Measurements from ENCODE around the gene IFNAR1.

The IFNAR1 gene

DNA sequence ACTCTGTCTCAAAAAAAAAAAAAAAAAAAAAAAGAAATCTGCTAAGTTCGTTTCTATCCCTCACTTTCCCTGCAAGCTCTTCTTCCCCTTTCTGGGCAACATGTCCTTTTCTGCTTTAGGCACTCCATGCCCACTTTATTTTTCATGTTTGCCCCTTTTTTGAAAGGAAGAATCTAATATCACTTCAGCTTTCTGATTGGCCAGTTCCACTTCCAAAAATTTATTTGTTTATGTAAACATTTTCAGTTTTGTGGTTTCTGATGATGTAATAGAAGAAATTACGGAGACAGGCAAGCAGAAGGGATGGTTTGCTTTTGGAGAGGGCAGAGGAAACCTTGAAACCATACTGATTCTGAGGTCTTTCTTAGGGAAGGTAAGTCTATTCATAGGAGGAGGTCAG is 15.1 kb downstream of the IFNAR1 start:
- peaks cover 0 to 9% of the 10 kb centered on the region in 2 donors for H3K9me3 ChIP-seq (replicated peaks in 1 of 2; ENCODE audit: control insufficient read depth in 2 of 2, insufficient read depth in 1 of 2, low read depth in 1 of 2, low read length in 2 of 2)
- H3K4me2 ChIP-seq (ENCODE audit: insufficient read depth, low read length, poor library complexity, severe bottlenecking): no peak overlapping the region
- H3K9ac ChIP-seq (ENCODE audit: low read depth, low read length, poor library complexity): no peak overlapping the region
- no peak overlapping the region for H4K8ac ChIP-seq (ENCODE audit: low read depth, low read length)
- H2AFZ ChIP-seq (ENCODE audit: low read length): no peak overlapping the region
- no CpG with 5 or more reads among the region's 2 CpGs for WGBS, 2 donors (ENCODE audit: extremely low coverage in 2 of 2, insufficient read length in 2 of 2, insufficient replicate concordance in 1 of 2)
- no peak overlapping the region for H2BK120ac ChIP-seq (ENCODE audit: low read depth, low read length)
- no peak overlapping the region for H2BK15ac ChIP-seq (ENCODE audit: low read length)
- no peak overlapping the region for H3K4me3 ChIP-seq (ENCODE audit: low read length in 2 of 2)
- no peak overlapping the region for H3K4ac ChIP-seq (ENCODE audit: low read length)
- H3K27ac ChIP-seq (replicated peaks; ENCODE audit: low read length): no peak overlapping the region
- H3K79me1 ChIP-seq (ENCODE audit: low read depth, low read length): no peaks in the 10 kb centered on the region
- H3K27me3 ChIP-seq (ENCODE audit: control insufficient read depth in 3 of 3, insufficient read depth in 3 of 3, low read depth in 1 of 3, low read length in 3 of 3): no peaks in the 10 kb centered on the region
- no peak for DNase-seq (ENCODE audit: low spot score)
- H4K91ac ChIP-seq (ENCODE audit: low read depth, low read length, poor library complexity): no peak overlapping the region
- no peak overlapping the region for H3K18ac ChIP-seq (ENCODE audit: low read length)
- H2AK5ac ChIP-seq (ENCODE audit: low read depth, low read length): no peak overlapping the region
- H2BK5ac ChIP-seq (ENCODE audit: low read length): no peak overlapping the region
- H3K14ac ChIP-seq (ENCODE audit: low read length): no peak overlapping the region
- H3K36me3 ChIP-seq (replicated peaks in 1 of 2; ENCODE audit: control insufficient read depth in 2 of 2, insufficient read depth in 2 of 2, low read length in 2 of 2): peaks cover under 1 to 70% of the 10 kb centered on the region in 2 donors
- no peak overlapping the region for H3K23ac ChIP-seq (ENCODE audit: low read depth, low read length, poor library complexity)
- H3K4me1 ChIP-seq (ENCODE audit: control insufficient read depth in 2 of 2, insufficient read depth in 1 of 2, low read depth in 1 of 2, low read length in 2 of 2): no peaks in the 10 kb centered on the region
- H2BK12ac ChIP-seq (ENCODE audit: low read length): no peak overlapping the region

DNA sequence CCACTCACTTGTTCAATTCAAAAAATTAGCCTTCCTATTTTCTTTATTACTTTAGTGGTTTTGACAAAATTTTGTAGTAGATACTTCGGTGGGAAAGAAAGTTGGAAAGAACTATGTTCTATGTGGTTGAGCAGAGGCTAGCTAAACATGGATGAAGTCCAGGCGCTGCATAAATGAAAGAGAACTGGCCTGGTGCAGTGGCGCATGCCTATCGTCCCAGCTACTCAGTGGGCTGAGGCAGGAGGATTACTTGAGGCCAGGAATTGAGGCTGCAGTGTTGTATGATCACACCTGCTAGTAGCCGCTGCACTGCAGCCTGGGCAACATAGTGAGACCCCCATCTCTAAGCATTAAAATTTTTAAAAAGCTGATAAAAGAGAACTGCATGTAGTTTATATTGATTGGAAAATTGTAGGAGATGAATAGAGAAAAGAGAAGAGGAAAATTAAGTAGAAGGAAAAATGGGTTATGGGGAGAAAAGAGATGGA is 21.0 kb downstream of the IFNAR1 start:
- no peak overlapping the region for H3K18ac ChIP-seq (ENCODE audit: low read length)
- no peak overlapping the region for H2AFZ ChIP-seq (ENCODE audit: low read length)
- no peak overlapping the region for H4K91ac ChIP-seq (ENCODE audit: low read depth, low read length, poor library complexity)
- H3K27me3 ChIP-seq (ENCODE audit: control insufficient read depth in 3 of 3, insufficient read depth in 3 of 3, low read depth in 1 of 3, low read length in 3 of 3): no peaks in the 10 kb centered on the region
- H3K79me1 ChIP-seq (ENCODE audit: low read depth, low read length): no peaks in the 10 kb centered on the region
- no peak for DNase-seq (ENCODE audit: low spot score)
- no peaks in the 10 kb centered on the region for H3K9me3 ChIP-seq (replicated peaks in 1 of 2; ENCODE audit: control insufficient read depth in 2 of 2, insufficient read depth in 1 of 2, low read depth in 1 of 2, low read length in 2 of 2)
- no peak overlapping the region for H2BK15ac ChIP-seq (ENCODE audit: low read length)
- no peak overlapping the region for H3K9ac ChIP-seq (ENCODE audit: low read depth, low read length, poor library complexity)
- H3K27ac ChIP-seq (replicated peaks; ENCODE audit: low read length): no peak overlapping the region
- no peak overlapping the region for H2BK12ac ChIP-seq (ENCODE audit: low read length)
- H4K8ac ChIP-seq (ENCODE audit: low read depth, low read length): no peak overlapping the region
- no peak overlapping the region for H3K4me2 ChIP-seq (ENCODE audit: insufficient read depth, low read length, poor library complexity, severe bottlenecking)
- no peak overlapping the region for H3K4me3 ChIP-seq (ENCODE audit: low read length in 2 of 2)
- no peaks in the 10 kb centered on the region for H3K4me1 ChIP-seq (ENCODE audit: control insufficient read depth in 2 of 2, insufficient read depth in 1 of 2, low read depth in 1 of 2, low read length in 2 of 2)
- H3K4ac ChIP-seq (ENCODE audit: low read length): no peak overlapping the region
- no peak overlapping the region for H2BK5ac ChIP-seq (ENCODE audit: low read length)
- H3K14ac ChIP-seq (ENCODE audit: low read length): no peak overlapping the region
- no CpG with 5 or more reads among the region's 5 CpGs for WGBS, 2 donors (ENCODE audit: extremely low coverage in 2 of 2, insufficient read length in 2 of 2, insufficient replicate concordance in 1 of 2)
- H3K23ac ChIP-seq (ENCODE audit: low read depth, low read length, poor library complexity): no peak overlapping the region
- H2AK5ac ChIP-seq (ENCODE audit: low read depth, low read length): no peak overlapping the region
- peaks cover 6 to 89% of the 10 kb centered on the region in 2 donors for H3K36me3 ChIP-seq (replicated peaks in 1 of 2; ENCODE audit: control insufficient read depth in 2 of 2, insufficient read depth in 2 of 2, low read length in 2 of 2)
- no peak overlapping the region for H2BK120ac ChIP-seq (ENCODE audit: low read depth, low read length)

DNA sequence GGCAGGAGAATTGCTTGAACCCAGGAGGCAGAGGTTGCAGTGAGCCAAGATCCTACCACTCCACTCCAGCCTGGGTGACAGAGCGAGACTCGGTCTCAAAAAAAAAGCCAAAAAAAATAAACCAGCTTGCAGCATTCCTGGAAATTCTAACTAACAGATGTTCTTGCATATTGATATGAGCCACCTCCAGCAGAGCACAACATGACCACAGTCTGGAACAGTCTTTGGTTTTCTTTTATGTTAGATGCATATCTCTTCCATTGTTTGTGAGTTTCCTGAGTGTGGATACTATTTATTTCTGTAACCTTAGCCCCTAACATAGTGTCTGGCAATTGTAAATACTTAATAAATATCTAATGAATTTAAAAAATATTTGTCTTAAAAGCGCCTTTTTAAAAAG is 23.9 kb downstream of the IFNAR1 start:
- no peak overlapping the region for H3K18ac ChIP-seq (ENCODE audit: low read length)
- H3K4me3 ChIP-seq (ENCODE audit: low read length in 2 of 2): no peak overlapping the region
- H2AFZ ChIP-seq (ENCODE audit: low read length): no peak overlapping the region
- no peak overlapping the region for H3K14ac ChIP-seq (ENCODE audit: low read length)
- no peak overlapping the region for H3K4me2 ChIP-seq (ENCODE audit: insufficient read depth, low read length, poor library complexity, severe bottlenecking)
- H4K91ac ChIP-seq (ENCODE audit: low read depth, low read length, poor library complexity): no peak overlapping the region
- no peaks in the 10 kb centered on the region for H3K9me3 ChIP-seq (replicated peaks in 1 of 2; ENCODE audit: control insufficient read depth in 2 of 2, insufficient read depth in 1 of 2, low read depth in 1 of 2, low read length in 2 of 2)
- H3K23ac ChIP-seq (ENCODE audit: low read depth, low read length, poor library complexity): no peak overlapping the region
- no peak overlapping the region for H2BK120ac ChIP-seq (ENCODE audit: low read depth, low read length)
- H4K8ac ChIP-seq (ENCODE audit: low read depth, low read length): no peak overlapping the region
- no peak overlapping the region for H3K4ac ChIP-seq (ENCODE audit: low read length)
- no peaks in the 10 kb centered on the region for H3K27me3 ChIP-seq (ENCODE audit: control insufficient read depth in 3 of 3, insufficient read depth in 3 of 3, low read depth in 1 of 3, low read length in 3 of 3)
- no peak overlapping the region for H2BK12ac ChIP-seq (ENCODE audit: low read length)
- no peak for DNase-seq (ENCODE audit: low spot score)
- H3K4me1 ChIP-seq (ENCODE audit: control insufficient read depth in 2 of 2, insufficient read depth in 1 of 2, low read depth in 1 of 2, low read length in 2 of 2): no peaks in the 10 kb centered on the region
- H3K9ac ChIP-seq (ENCODE audit: low read depth, low read length, poor library complexity): no peak overlapping the region
- no peak overlapping the region for H2BK5ac ChIP-seq (ENCODE audit: low read length)
- H2BK15ac ChIP-seq (ENCODE audit: low read length): no peak overlapping the region
- no peak overlapping the region for H2AK5ac ChIP-seq (ENCODE audit: low read depth, low read length)
- H3K27ac ChIP-seq (replicated peaks; ENCODE audit: low read length): no peak overlapping the region
- no CpG with 5 or more reads among the region's 3 CpGs for WGBS, 2 donors (ENCODE audit: extremely low coverage in 2 of 2, insufficient read length in 2 of 2, insufficient replicate concordance in 1 of 2)
- no peaks in the 10 kb centered on the region for H3K79me1 ChIP-seq (ENCODE audit: low read depth, low read length)
- H3K36me3 ChIP-seq (replicated peaks in 1 of 2; ENCODE audit: control insufficient read depth in 2 of 2, insufficient read depth in 2 of 2, low read length in 2 of 2): peaks cover 9 to 89% of the 10 kb centered on the region in 2 donors

DNA sequence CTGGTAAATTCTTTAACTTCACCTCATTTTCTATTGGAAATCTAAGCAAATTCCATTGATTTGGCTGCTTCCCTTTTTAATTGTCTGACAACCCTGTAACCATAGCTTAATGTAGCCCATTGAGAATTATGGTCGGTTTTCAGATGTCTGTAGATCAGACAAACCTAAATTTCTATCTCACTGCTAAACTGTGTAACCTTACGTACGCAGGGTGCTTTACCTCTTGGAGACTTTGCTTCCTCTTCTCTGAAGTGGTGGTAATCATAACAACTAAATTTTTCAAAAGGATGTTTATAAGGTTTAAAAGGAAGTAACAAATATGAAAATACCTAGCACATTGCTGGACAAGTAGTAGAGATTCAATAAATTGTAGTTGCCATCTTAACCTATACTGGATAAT is 25.9 kb downstream of the IFNAR1 start:
- no CpG with 5 or more reads among the region's 3 CpGs for WGBS, 2 donors (ENCODE audit: extremely low coverage in 2 of 2, insufficient read length in 2 of 2, insufficient replicate concordance in 1 of 2)
- H3K4me2 ChIP-seq (ENCODE audit: insufficient read depth, low read length, poor library complexity, severe bottlenecking): no peak overlapping the region

More for the DNA sequence above, 25.9 kb downstream of the IFNAR1 start:
- Histone ChIP-seq H2BK15ac (ENCODE audit: low read length) (no peak overlapping the region), H4K91ac (ENCODE audit: low read depth, low read length, poor library complexity) (no peak overlapping the region), H3K4me3 (ENCODE audit: low read length in 2 of 2) (no peak overlapping the region), H3K27ac (replicated peaks; ENCODE audit: low read length) (no peak overlapping the region), H2BK5ac (ENCODE audit: low read length) (no peak overlapping the region), H3K14ac (ENCODE audit: low read length) (no peak overlapping the region), H3K4ac (ENCODE audit: low read length) (no peak overlapping the region), H3K18ac (ENCODE audit: low read length) (no peak overlapping the region), H2AFZ (ENCODE audit: low read length) (no peak overlapping the region), H3K27me3 (ENCODE audit: control insufficient read depth in 3 of 3, insufficient read depth in 3 of 3, low read depth in 1 of 3, low read length in 3 of 3) (no peaks in the 10 kb centered on the region), H3K23ac (ENCODE audit: low read depth, low read length, poor library complexity) (no peak overlapping the region), H4K8ac (ENCODE audit: low read depth, low read length) (no peak overlapping the region), H3K4me1 (ENCODE audit: control insufficient read depth in 2 of 2, insufficient read depth in 1 of 2, low read depth in 1 of 2, low read length in 2 of 2) (no peaks in the 10 kb centered on the region), H3K79me1 (ENCODE audit: low read depth, low read length) (no peaks in the 10 kb centered on the region), H2BK12ac (ENCODE audit: low read length) (no peak overlapping the region), H3K9me3 (replicated peaks in 1 of 2; ENCODE audit: control insufficient read depth in 2 of 2, insufficient read depth in 1 of 2, low read depth in 1 of 2, low read length in 2 of 2) (no peaks in the 10 kb centered on the region), H2AK5ac (ENCODE audit: low read depth, low read length) (no peak overlapping the region), H3K36me3 (replicated peaks in 1 of 2; ENCODE audit: control insufficient read depth in 2 of 2, insufficient read depth in 2 of 2, low read length in 2 of 2) (peaks cover 7 to 89% of the 10 kb centered on the region in 2 donors), H2BK120ac (ENCODE audit: low read depth, low read length) (no peak overlapping the region), H3K9ac (ENCODE audit: low read depth, low read length, poor library complexity) (no peak overlapping the region)
- DNase-seq (ENCODE audit: low spot score): no peak

Measured in neuronal stem cell (in vitro differentiated cells).